Medulla oblongata (tissue), 1 donor: ENCODE data around the gene MORN1.

ENCODE experiments used
- DNase-seq: peaks from one replicate; pipeline ENCODE4 v3.0.0-alpha.2; 2015; ENCODE audit errors: extremely low spot score

The MORN1 gene

GRCh38 chr1:2386636-2387611 lies 4.4 kb downstream of the MORN1 start:
- no peak for DNase-seq

GRCh38 chr1:2385606-2386280 lies 5.6 kb downstream of the MORN1 start:
- DNase-seq: no peak

- no peak for DNase-seq
These were observed 6.3 kb downstream of the MORN1 start for GRCh38 chr1:2384941-2385481.

GRCh38 chr1:2384130-2384860 lies 7.1 kb downstream of the MORN1 start:
- DNase-seq: no peak

GRCh38 chr1:2383576-2383975 lies 7.8 kb downstream of the MORN1 start:
- no peak for DNase-seq

- no peak for DNase-seq
These were observed 8.6 kb downstream of the MORN1 start for GRCh38 chr1:2382621-2383361.

- peak; percentile 80 for DNase-seq
These were observed 9.4 kb downstream of the MORN1 start for GRCh38 chr1:2381741-2382620.

GRCh38 chr1:2380816-2381591 lies 10.3 kb downstream of the MORN1 start:
- no peak for DNase-seq

GRCh38 chr1:2379733-2380404 lies 11.5 kb downstream of the MORN1 start:
- no peak for DNase-seq

GRCh38 chr1:2378956-2379732 lies 12.2 kb downstream of the MORN1 start:
- DNase-seq: no peak

- no peak for DNase-seq
These were observed 12.9 kb downstream of the MORN1 start for GRCh38 chr1:2378441-2378851.

GRCh38 chr1:2377751-2378440 lies 13.5 kb downstream of the MORN1 start:
- DNase-seq: no peak

GRCh38 chr1:2376931-2377672 lies 14.3 kb downstream of the MORN1 start:
- no peak for DNase-seq

GRCh38 chr1:2376261-2376741 lies 15.1 kb downstream of the MORN1 start:
- DNase-seq: no peak

GRCh38 chr1:2375923-2376260 lies 15.5 kb downstream of the MORN1 start:
- DNase-seq: no peak

GRCh38 chr1:2375246-2375922 lies 16.0 kb downstream of the MORN1 start:
- no peak for DNase-seq
